ENCODE measurements around the gene SPOCK1.

GRCh38 chr5:137148655-137149054 is 350.5 kb downstream of the SPOCK1 start:
- TF ChIP-seq EZH2 (IDR thresholded peaks at IDR 0.05; ENCODE audit: low read length, unreplicated experiment) (no peak), CTCF (conservative IDR thresholded peaks at IDR 0.05; ENCODE audit: low read depth, low read length) (no peak), EZH2phosphoT487 (IDR thresholded peaks at IDR 0.05; ENCODE audit: borderline replicate concordance, low read length) (no peak)
